C4-2B (cell line): ENCODE measurements around the gene PCDHA10.

Source experiments
- CTCF ChIP-seq: fragments of 450-650 bp; conservative IDR thresholded peaks from 2 replicates; pipeline ENCODE4 v1.5.1; 2017; ENCODE audit warnings: mild to moderate bottlenecking
- ZFX ChIP-seq: fragments of 450-650 bp; IDR thresholded peaks from 2 replicates; pipeline ENCODE4 v1.6.1; 2017

GRCh38 chr5:140842798-140843733, 12.6 kb upstream of the PCDHA10 start:
- TF ChIP-seq CTCF: no peak
- no peak for TF ChIP-seq ZFX
